GM20000 (cell line): Measurements from ENCODE around the gene LGALS1.

ENCODE experiments used
- DNase-seq: peaks from one replicate; pipeline ENCODE4 v3.0.0; 2012; ENCODE audit warnings: low spot score
- TF ChIP-seq, protein P1 (sequence below): IDR thresholded peaks from 2 replicates; pipeline ENCODE4 v1.5.1; 2012; ENCODE audit warnings: mild to moderate bottlenecking, control low read depth; ENCODE audit errors: extremely low read depth, missing control alignments

The LGALS1 gene

DNA sequence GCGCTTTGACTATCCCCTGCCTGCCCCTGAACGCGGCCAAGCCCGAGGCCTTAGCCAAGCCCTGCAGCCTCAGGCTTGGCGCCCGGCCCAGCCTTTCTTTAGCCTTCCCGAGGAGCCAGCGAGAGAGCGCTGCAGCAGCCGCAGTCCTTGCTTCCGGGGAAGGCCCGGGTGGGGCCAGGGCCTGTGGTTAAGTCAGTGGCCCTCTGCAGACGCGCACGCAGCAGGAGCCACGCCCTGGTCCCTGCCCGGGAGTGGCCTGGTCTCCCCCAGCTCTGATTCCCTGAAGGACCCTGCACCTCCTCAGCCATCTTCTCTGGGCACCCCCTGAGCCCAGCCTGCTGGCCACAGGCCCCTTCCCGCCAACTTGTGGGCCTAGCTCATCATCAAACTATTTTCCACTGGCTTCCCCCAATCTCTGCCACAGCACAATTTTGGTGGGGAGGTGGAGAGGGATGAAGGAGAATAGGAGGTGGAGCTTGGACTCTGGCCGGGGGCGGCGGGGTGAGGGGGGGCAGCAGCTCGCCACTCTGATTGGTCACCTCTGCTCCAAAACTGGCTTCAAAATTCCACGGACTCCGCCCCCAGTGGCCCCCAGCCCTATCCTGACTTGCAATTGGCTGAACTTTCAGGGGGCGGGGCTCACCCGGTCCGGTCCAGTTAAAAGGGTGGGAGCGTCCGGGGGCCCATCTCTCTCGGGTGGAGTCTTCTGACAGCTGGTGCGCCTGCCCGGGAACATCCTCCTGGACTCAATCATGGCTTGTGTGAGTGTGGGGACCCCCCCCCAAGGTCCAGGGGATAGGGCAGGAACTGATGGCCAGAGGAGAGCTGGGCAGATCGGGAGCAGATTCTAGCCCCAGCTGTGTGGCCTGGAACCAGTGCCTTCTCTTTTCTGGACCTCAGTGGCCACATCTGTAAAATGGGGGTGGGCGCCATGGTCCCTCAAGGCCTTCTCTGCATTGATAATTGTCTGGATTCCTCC lies at the start of gene LGALS1:
Gene LGALS1, plus strand, starts transcription at position 686 of the 979 bp plus-strand sequence. Its CDS starts 67 bp downstream, at position 753.
- TF ChIP-seq, protein P1, sequence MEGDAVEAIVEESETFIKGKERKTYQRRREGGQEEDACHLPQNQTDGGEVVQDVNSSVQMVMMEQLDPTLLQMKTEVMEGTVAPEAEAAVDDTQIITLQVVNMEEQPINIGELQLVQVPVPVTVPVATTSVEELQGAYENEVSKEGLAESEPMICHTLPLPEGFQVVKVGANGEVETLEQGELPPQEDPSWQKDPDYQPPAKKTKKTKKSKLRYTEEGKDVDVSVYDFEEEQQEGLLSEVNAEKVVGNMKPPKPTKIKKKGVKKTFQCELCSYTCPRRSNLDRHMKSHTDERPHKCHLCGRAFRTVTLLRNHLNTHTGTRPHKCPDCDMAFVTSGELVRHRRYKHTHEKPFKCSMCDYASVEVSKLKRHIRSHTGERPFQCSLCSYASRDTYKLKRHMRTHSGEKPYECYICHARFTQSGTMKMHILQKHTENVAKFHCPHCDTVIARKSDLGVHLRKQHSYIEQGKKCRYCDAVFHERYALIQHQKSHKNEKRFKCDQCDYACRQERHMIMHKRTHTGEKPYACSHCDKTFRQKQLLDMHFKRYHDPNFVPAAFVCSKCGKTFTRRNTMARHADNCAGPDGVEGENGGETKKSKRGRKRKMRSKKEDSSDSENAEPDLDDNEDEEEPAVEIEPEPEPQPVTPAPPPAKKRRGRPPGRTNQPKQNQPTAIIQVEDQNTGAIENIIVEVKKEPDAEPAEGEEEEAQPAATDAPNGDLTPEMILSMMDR, result no peak
- peak; percentile 85 for DNase-seq

DNA sequence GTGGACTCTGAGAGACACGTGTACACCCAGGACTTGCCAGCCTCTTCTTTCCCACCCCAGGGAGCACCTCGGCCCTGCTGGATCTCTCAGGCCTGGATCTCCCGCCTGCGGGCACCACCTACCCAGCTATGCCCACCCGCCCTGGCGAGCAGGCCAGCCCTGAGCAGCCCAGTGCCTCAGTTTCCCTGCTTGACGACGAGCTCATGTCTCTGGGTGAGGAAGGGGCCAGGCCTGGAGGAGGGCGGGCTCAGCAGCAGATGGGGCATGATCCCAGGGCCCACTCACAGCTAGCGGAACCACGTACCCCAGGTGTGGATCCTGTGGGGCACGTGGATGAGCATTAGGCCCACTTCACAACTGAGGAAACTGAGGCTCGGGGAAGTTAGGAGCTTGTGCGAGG lies 49.7 kb upstream of the LGALS1 start:
- no peak for DNase-seq
- TF ChIP-seq, protein P1, result no peak

DNA sequence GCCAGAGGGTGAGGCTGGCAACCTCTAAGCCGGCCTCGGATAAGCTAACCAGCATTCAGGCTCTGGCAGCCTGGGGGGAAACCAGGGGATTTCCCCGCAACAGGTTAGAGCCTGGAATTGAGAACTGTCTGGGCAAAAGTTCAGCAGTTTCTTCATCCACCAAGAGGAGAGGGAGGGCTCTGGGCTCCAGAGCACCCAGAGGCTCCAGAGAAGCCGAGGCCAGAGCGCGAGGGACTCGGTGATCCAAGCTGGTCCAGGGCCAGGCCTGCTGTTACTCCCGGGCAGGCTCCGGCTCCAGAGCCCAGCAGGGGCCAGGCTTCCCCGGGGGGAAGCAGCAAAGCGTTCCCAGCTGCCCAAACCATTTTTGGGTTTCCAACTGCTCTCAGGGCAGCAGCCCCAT lies 49.3 kb upstream of the LGALS1 start:
- TF ChIP-seq, protein P1, result no peak
- DNase-seq, result no peak

DNA sequence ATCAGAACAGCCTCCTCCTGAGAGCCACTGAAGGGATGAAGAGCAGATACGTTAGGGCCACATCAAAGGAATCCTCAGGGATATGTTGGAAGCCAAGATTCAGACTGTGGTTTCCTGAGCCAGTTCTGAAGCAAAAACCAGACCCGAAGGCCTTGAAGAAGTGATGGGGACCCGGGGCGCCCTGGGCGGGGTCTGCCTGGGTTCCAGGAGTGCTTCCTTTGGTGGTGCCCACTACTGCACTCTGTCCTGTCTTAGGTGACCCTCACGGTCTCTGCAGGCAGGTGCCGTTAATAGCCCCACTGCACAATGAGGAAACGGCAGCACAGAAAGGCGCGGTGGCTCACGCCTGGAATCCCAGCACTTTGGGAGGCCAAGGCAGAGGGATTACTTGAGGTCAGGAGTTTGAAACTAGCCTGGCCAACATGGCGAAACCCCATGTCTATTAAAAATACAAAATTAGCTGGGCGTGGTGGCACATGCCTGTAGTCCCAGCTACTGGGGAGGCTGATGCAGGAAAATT lies 48.8 kb upstream of the LGALS1 start:
- no peak for DNase-seq
- TF ChIP-seq, protein P1, result no peak

DNA sequence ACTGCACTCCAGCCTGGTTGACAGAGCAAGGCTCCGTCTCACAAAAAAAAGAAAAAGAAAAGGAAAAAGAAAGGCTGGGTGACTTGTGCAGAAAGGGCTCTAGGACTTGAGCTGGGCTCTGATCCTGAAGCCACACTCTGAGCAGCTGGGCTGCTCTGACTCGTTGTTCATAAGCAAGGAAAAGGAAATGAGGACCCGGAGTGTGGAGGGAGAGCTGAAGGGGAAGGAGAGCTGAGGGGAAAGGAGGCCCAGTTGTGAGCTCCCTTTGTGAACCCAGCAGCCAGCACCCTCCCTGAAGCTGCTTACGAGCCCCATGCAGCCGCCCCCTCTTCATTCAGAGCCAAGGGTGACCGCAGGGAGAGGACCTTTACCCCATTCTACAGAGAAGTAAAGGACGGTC lies 48.3 kb upstream of the LGALS1 start:
- no peak for DNase-seq
- TF ChIP-seq, protein P1, result no peak

DNA sequence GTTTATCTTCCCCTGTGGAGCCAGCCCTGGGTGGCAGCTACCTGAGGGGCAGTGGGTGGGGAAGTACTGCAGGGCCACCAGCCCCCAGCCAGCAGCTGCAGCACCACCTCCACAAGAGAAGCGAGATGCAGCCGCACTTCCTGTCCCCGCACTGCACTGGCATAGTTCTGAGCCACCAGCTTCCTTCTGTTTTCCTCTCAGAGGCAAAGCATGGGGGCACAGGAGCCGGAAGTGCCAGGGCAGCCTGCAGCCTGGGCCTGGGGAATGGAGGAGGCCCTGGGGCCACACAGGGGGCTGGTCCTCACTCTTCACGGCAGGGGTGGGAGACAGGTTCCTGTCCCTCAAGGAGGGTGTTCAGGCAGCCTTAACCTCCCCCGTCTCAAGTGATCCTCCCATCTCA lies 47.9 kb upstream of the LGALS1 start:
- TF ChIP-seq, protein P1, result no peak
- DNase-seq, result no peak

DNA sequence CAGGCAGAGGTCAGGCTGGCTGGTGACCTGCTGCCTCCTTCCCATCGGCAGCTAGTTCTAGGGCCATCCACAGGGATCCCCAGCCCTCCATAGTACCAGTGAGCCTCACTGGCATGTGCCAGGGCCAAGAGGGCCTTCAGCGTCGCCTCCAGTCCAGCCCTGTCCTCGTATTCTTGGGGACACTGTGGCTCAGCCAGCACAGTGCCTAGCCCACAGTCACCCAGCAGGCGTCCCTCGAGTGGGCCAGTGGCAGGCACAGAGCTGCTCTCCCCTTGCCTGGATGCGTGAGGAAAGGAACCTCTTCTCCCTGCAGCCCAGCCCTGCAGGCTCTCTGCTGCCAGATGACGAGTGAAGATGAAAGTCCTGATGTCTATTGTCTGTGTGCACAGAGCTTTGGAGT lies 46.6 kb upstream of the LGALS1 start:
- TF ChIP-seq, protein P1, result no peak
- no peak for DNase-seq
